CD14-positive monocyte (primary cell): ENCODE measurements around the gene ZNF778. TPM values are rescaled to one million over a fixed set of nuclear protein-coding genes. Genes with fewer than 3 reads are reported as not detected.
A peak's percentile ranks its signal among the peaks of the same experiment; 100 is the strongest.

ENCODE experiments used
- DNase-seq, 3 donors: peaks; one replicate each; pipeline ENCODE4 v3.0.0-alpha.2; 2011 to 2022
- H2AFZ ChIP-seq: 2 replicates; pipeline ENCODE4 v1.6.0; 2012; ENCODE audit warnings: mild to moderate bottlenecking, low read depth, low read length, inconsistent platforms; ENCODE audit not compliant: insufficient read depth, poor library complexity, severe bottlenecking
- H3K27ac ChIP-seq, 2 donors: 1 replicate in 1 of 2; 2 replicates in 1 of 2; pipeline ENCODE4 v1.5.1; 2012 to 2013; ENCODE audit warnings: low read length in 2 of 2, control low read depth in 1 of 2, inconsistent platforms in 1 of 2, low read depth in 1 of 2, mild to moderate bottlenecking in 1 of 2
- H3K27me3 ChIP-seq, 2 donors: one replicate each; pipeline versions ENCODE4 v1.6.0 to v1.6.1; 2011 to 2013; ENCODE audit warnings: low read length in 2 of 2; ENCODE audit not compliant: control insufficient read depth in 2 of 2, insufficient read depth in 2 of 2
- H3K36me3 ChIP-seq, 2 donors: replicated peaks in 1 of 2; 1 replicate in 1 of 2; 2 replicates in 1 of 2; pipeline versions ENCODE4 v1.5.1 to v1.6.1; 2012 to 2013; ENCODE audit warnings: low read length in 2 of 2, control low read depth in 1 of 2, inconsistent platforms in 1 of 2, mild to moderate bottlenecking in 1 of 2; ENCODE audit not compliant: insufficient read depth in 2 of 2, control insufficient read depth in 1 of 2
- H3K4me1 ChIP-seq, 2 donors: 1 replicate in 1 of 2; 2 replicates in 1 of 2; pipeline versions ENCODE4 v1.5.1 to v1.6.1; 2012 to 2013; ENCODE audit warnings: low read length in 2 of 2, control low read depth in 1 of 2, inconsistent platforms in 1 of 2, mild to moderate bottlenecking in 1 of 2, moderate library complexity in 1 of 2; ENCODE audit not compliant: insufficient read depth in 2 of 2, control insufficient read depth in 1 of 2
- H3K4me2 ChIP-seq: replicated peaks from 2 replicates; pipeline ENCODE3; 2012; ENCODE audit warnings: low read length, moderate library complexity, mild to moderate bottlenecking; ENCODE audit not compliant: poor library complexity, severe bottlenecking; ENCODE audit errors: extremely low read depth
- H3K4me3 ChIP-seq, 3 experiments: fragments of 200-600 bp in 1 of 3; sonication (generic) in 1 of 3; replicated peaks in 1 of 3; 1 replicate in 2 of 3; 2 replicates in 1 of 3; pipeline ENCODE4 v1.5.1; 2011 to 2013; ENCODE audit warnings: low read length in 3 of 3, mild to moderate bottlenecking in 3 of 3, control low read depth in 2 of 3, low read depth in 2 of 3, inconsistent platforms in 1 of 3, moderate library complexity in 1 of 3
- H3K79me2 ChIP-seq: 2 replicates; pipeline ENCODE4 v1.6.0; 2012; ENCODE audit warnings: mild to moderate bottlenecking, control low read depth, inconsistent platforms, low read length, moderate library complexity; ENCODE audit not compliant: insufficient read depth
- H3K9ac ChIP-seq: 2 replicates; pipeline ENCODE4 v1.6.0; 2017; ENCODE audit warnings: low read length, mild to moderate bottlenecking; ENCODE audit not compliant: insufficient read depth, poor library complexity, severe bottlenecking
- H3K9me3 ChIP-seq, 2 donors: replicated peaks in 1 of 2; 1 replicate in 1 of 2; 2 replicates in 1 of 2; pipeline versions ENCODE4 v1.5.1 to v1.6.1; 2012 to 2013; ENCODE audit warnings: low read length in 2 of 2, control low read depth in 1 of 2; ENCODE audit not compliant: control insufficient read depth in 1 of 2, insufficient read depth in 1 of 2
- H4K20me1 ChIP-seq: 2 replicates; pipeline ENCODE4 v1.6.0; 2012; ENCODE audit warnings: mild to moderate bottlenecking, low read length, control low read depth, moderate library complexity; ENCODE audit not compliant: insufficient read depth
- H3K27ac Mint-ChIP-seq, 7 donors: one replicate each; pipeline ENCODE4 v1.8.0; 2020; ENCODE audit warnings: mild to moderate bottlenecking in 7 of 7, mixed read lengths in 7 of 7, moderate library complexity in 6 of 7, inconsistent platforms in 2 of 7
- H3K27me3 Mint-ChIP-seq, 3 donors: one replicate each; pipeline ENCODE4 v1.8.0; 2021 to 2022; ENCODE audit warnings: low read depth in 3 of 3, mild to moderate bottlenecking in 3 of 3, mixed read lengths in 3 of 3, moderate library complexity in 3 of 3, inconsistent platforms in 1 of 3
- H3K36me3 Mint-ChIP-seq, 2 donors: one replicate each; pipeline ENCODE4 v1.8.0; 2020; ENCODE audit warnings: mixed read lengths in 2 of 2, inconsistent platforms in 1 of 2, mild to moderate bottlenecking in 1 of 2
- H3K4me1 Mint-ChIP-seq: one replicate; pipeline ENCODE4 v1.8.0; 2020; ENCODE audit warnings: mild to moderate bottlenecking, mixed read lengths
- H3K4me3 Mint-ChIP-seq, 2 donors: one replicate each; pipeline ENCODE4 v1.8.0; 2020; ENCODE audit warnings: mild to moderate bottlenecking in 2 of 2, mixed read lengths in 2 of 2, moderate library complexity in 1 of 2
- H3K9me3 Mint-ChIP-seq, 7 donors: one replicate each; pipeline ENCODE4 v1.8.0; 2020 to 2022; ENCODE audit warnings: mixed read lengths in 7 of 7, mild to moderate bottlenecking in 6 of 7, moderate library complexity in 6 of 7, inconsistent platforms in 2 of 7
- WGBS: methylation state at CpG from one replicate; pipeline ENCODE4 v1.1.5; 2013; ENCODE audit warnings: missing lambda C conversion rate; ENCODE audit not compliant: insufficient coverage; 5-methylcytosine and 5-hydroxymethylcytosine counted together
- intact Hi-C, 2 donors: fragments of 100-400 bp; cut with micrococcal nuclease; formaldehyde crosslinking; loops; one replicate each; pipeline versions ENCODE4 v1.15.0 to v1.15.1; 2023
- polyA plus RNA-seq, 3 donors: library from polyadenylated mRNA; depleted of rRNA in 1 of 3; unstranded in 2 of 3; stranded (reverse) in 1 of 3; fragments of 300-500 nt in 2 of 3; fragments of >200 nt in 1 of 3; fragmentation: Illumina TruSeq in 2 of 3; gene quantifications; 1 replicate in 2 of 3; 2 replicates in 1 of 3; pipeline ENCODE4 v1.2.3, GENCODE V29; 2012 to 2021
- TF ChIP-seq, protein P1 (sequence below): fragments of 200-600 bp; IDR thresholded peaks from one replicate; pipeline ENCODE4 v1.8.0; 2022; ENCODE audit warnings: antibody characterized with exemption, mild to moderate bottlenecking

Gene ZNF778
- polyA plus RNA-seq, 3 donors: 0.51 to 9.0 (median 0.60) TPM

DNA sequence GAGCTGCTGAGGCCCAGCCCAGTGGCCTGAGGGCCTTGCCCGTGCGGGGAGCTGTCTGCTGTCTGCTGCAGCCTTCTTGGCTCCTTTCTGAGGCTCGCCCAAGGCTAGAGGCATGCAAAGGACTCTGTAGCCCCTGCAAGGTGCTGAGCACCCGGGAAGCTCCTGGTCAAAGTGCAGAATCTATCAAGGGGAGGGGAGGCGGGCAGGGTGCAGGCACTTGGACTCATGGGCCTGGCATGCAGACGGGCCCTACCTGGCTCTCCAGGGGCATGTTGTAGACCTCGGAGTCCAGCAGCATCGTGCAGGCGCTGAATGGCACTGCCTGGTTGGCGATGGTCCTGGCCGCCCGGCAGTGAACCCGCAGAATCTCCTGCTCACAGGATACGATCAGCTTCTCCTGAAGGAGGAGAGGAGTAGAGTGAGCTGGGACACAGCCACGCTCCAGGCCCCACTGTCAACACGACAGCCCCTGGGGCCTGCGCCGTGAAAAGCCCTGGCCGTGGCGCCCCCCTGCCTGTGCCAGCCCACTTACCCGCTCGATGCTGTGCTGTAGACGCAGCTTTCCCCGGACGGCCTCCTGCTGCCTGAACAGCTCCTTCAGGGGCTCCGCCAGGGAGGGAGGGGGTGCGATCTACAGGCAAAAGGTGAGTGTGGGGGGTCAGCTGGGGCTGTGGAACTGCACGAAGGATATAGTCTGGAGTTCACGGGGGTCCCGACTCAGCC lies 57.2 kb downstream of the ZNF778 start:
- Histone ChIP-seq H3K79me2 (peaks cover 5% of the 10 kb centered on the region), H2AFZ (no peak overlapping the region), H3K27me3 (no peaks in the 10 kb centered on the region), H3K9me3 (no peaks in the 10 kb centered on the region), H4K20me1 (peaks cover 84% of the 10 kb centered on the region), H3K27ac (no peak overlapping the region), H3K9ac (no peak overlapping the region), H3K4me2 (no peak overlapping the region), H3K36me3 (peaks cover 85 to 93% of the 10 kb centered on the region in 2 donors), H3K4me1 (no peaks in the 10 kb centered on the region), H3K4me3 (no peak overlapping the region)
- H3K4me1 Mint-ChIP-seq: no peaks in the 10 kb centered on the region
- H3K27ac Mint-ChIP-seq: peak overlapping the region in 3 of 7 donors; percentile 21 to 57 (median 33)
- H3K27me3 Mint-ChIP-seq: no peaks in the 10 kb centered on the region
- TF ChIP-seq, protein P1, sequence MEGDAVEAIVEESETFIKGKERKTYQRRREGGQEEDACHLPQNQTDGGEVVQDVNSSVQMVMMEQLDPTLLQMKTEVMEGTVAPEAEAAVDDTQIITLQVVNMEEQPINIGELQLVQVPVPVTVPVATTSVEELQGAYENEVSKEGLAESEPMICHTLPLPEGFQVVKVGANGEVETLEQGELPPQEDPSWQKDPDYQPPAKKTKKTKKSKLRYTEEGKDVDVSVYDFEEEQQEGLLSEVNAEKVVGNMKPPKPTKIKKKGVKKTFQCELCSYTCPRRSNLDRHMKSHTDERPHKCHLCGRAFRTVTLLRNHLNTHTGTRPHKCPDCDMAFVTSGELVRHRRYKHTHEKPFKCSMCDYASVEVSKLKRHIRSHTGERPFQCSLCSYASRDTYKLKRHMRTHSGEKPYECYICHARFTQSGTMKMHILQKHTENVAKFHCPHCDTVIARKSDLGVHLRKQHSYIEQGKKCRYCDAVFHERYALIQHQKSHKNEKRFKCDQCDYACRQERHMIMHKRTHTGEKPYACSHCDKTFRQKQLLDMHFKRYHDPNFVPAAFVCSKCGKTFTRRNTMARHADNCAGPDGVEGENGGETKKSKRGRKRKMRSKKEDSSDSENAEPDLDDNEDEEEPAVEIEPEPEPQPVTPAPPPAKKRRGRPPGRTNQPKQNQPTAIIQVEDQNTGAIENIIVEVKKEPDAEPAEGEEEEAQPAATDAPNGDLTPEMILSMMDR: no peak
- H3K4me3 Mint-ChIP-seq: no peak overlapping the region
- peaks cover 67 to 90% of the 10 kb centered on the region in 2 donors for H3K36me3 Mint-ChIP-seq
- H3K9me3 Mint-ChIP-seq: no peaks in the 10 kb centered on the region
- intact Hi-C loops: no loop called here
- DNase-seq: no peak
- 97% methylated on average over 15 of the region's 30 CpGs for WGBS

DNA sequence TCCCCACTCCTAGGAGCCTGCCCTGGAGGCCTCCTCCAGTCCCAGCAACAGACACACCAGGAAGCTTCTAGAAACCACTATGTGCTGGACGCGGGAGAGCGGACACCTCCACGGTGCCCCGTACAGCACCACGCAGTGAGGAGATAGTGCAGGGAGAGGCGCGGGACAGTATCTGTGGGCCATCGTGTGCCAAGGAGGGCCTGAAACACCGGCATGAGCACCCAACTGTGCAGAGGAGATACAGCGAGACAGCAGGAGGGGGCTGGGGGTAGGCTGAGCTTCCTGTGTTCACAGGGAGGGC lies 57.7 kb downstream of the ZNF778 start:
- intact Hi-C loops: no loop called here
- no peak overlapping the region for H3K4me2 ChIP-seq
- H3K4me3 ChIP-seq: no peak overlapping the region
- peak overlapping the region in 4 of 7 donors; percentile 21 to 57 (median 36) for H3K27ac Mint-ChIP-seq
- TF ChIP-seq, protein P1: no peak
- no peak for DNase-seq
- H3K9me3 Mint-ChIP-seq: no peaks in the 10 kb centered on the region
- H2AFZ ChIP-seq: no peak overlapping the region
- no peaks in the 10 kb centered on the region for H3K4me1 ChIP-seq
- H3K27me3 ChIP-seq: no peaks in the 10 kb centered on the region
- H3K27me3 Mint-ChIP-seq: no peaks in the 10 kb centered on the region
- H3K4me1 Mint-ChIP-seq: no peaks in the 10 kb centered on the region
- WGBS: 90% methylated on average over 8 of the region's 11 CpGs
- H3K27ac ChIP-seq: no peak overlapping the region
- peaks cover 5% of the 10 kb centered on the region for H3K79me2 ChIP-seq
- no peak overlapping the region for H3K4me3 Mint-ChIP-seq
- H3K9me3 ChIP-seq: no peaks in the 10 kb centered on the region
- no peak overlapping the region for H3K9ac ChIP-seq
- peaks cover 62 to 84% of the 10 kb centered on the region in 2 donors for H3K36me3 Mint-ChIP-seq
- H3K36me3 ChIP-seq: peaks cover 85 to 93% of the 10 kb centered on the region in 2 donors
- peaks cover 89% of the 10 kb centered on the region for H4K20me1 ChIP-seq
